Stomach (tissue), 9 donors: ENCODE results near the gene ANG. TPM values are rescaled to one million over a fixed set of nuclear protein-coding genes. Genes with fewer than 3 reads are reported as not detected.

Experiments used
- DNase-seq, 2 donors: peaks; one replicate each; pipeline versions ENCODE4 v3.0.0 to v3.0.0-alpha.2; 2013 to 2019
- H3K27ac ChIP-seq, 5 donors: fragments of 200-600 bp in 4 of 5; sonication (generic) in 4 of 5; one replicate each; pipeline ENCODE4 v1.5.1; 2013 to 2019; ENCODE audit warnings: mild to moderate bottlenecking in 1 of 5, moderate library complexity in 1 of 5
- H3K27me3 ChIP-seq, 3 donors: fragments of 200-600 bp; sonication (generic); one replicate each; pipeline ENCODE4 v1.5.1; 2017 to 2019; ENCODE audit warnings: mixed run types in 1 of 3
- H3K36me3 ChIP-seq, 4 donors: fragments of 200-600 bp; sonication (generic); 1 replicate in 3 of 4; 2 replicates in 1 of 4; pipeline ENCODE4 v1.5.1; 2016 to 2019
- H3K4me1 ChIP-seq, 4 donors: fragments of 200-600 bp; sonication (generic); one replicate each; pipeline ENCODE4 v1.5.1; 2016 to 2019
- H3K4me3 ChIP-seq, 4 donors: fragments of 200-600 bp; sonication (generic) in 3 of 4; one replicate each; pipeline ENCODE4 v1.5.1; 2016 to 2019; ENCODE audit warnings: mild to moderate bottlenecking in 1 of 4
- H3K9me3 ChIP-seq, 4 donors: fragments of 200-600 bp; sonication (generic); one replicate each; pipeline ENCODE4 v1.5.1; 2016 to 2019
- CTCF ChIP-seq, 7 experiments: fragments of 450-650 bp in 4 of 7; fragments of 200-600 bp in 3 of 7; sonication (generic) in 3 of 7; IDR thresholded peaks; one replicate each; pipeline ENCODE4 v1.5.1; 2016 to 2019; ENCODE audit warnings: antibody characterized with exemption in 7 of 7, control low read depth in 2 of 7, mild to moderate bottlenecking in 1 of 7
- EP300 ChIP-seq: sonication (generic); formaldehyde crosslinking; IDR thresholded peaks from one replicate; pipeline ENCODE4 v1.6.1; 2017; ENCODE audit warnings: antibody characterized with exemption
- POLR2A ChIP-seq, 4 donors: fragments of 450-650 bp; IDR thresholded peaks; one replicate each; pipeline ENCODE4 v1.6.1; 2016; ENCODE audit warnings: antibody characterized with exemption in 4 of 4, control low read depth in 2 of 4, mild to moderate bottlenecking in 1 of 4, moderate library complexity in 1 of 4
- POLR2AphosphoS5 ChIP-seq, 3 donors: sonication (generic); formaldehyde crosslinking; IDR thresholded peaks; one replicate each; pipeline ENCODE4 v1.6.1; 2016; ENCODE audit warnings: antibody characterized with exemption in 3 of 3
- WGBS, 5 donors: extraction: QIAGEN DNeasy Blood & Tissue Kit in 3 of 5; methylation state at CpG; one replicate each; pipeline versions ENCODE4 v1.1.5 to v1.1.7; 2013 to 2018; 5-methylcytosine and 5-hydroxymethylcytosine counted together
- intact Hi-C: fragments of 100-400 bp; cut with DNase I; formaldehyde crosslinking; loops from one replicate; pipeline ENCODE4 v1.15.1; 2023; ENCODE audit warnings: low total_unique reads
- polyA plus RNA-seq, 3 donors: library from polyadenylated mRNA; stranded (reverse); fragments of 200-250 nt; gene quantifications; one replicate each; pipeline ENCODE4 v1.2.3, GENCODE V29; 2013
- total RNA-seq, 5 donors: library from RNA; depleted of rRNA; stranded (reverse); fragments of >200 nt; gene quantifications; one replicate each; pipeline versions ENCODE4 v1.1.0 to v1.2.3, GENCODE V29; 2014 to 2016
- donor health status: healthy with polysubstance abuse.
- donor health status: Bipolar disorder and iron deficiency.
- donor health status: healthy.

Gene ANG
- total and polyA plus RNA-seq, 8 donors, result 0.58 to 46.1 (median 31.3) TPM

- Histone ChIP-seq H3K27me3 (no peaks in the 10 kb centered on the region), H3K27ac (no peak overlapping the region), H3K36me3 (peaks cover 3 to 30% (median 26%) of the 10 kb centered on the region in 4 donors), H3K4me3 (no peak overlapping the region), H3K9me3 (no peaks in the 10 kb centered on the region), H3K4me1 (peaks cover 20 to 48% (median 33%) of the 10 kb centered on the region in 4 donors)
- 79 to 86% (median 85%) methylated on average over 7 of the region's 7 CpGs for WGBS, 5 donors
- TF ChIP-seq POLR2AphosphoS5 (IDR thresholded peaks at IDR 0.05) (no peak), POLR2A (IDR thresholded peaks at IDR 0.05) (no peak), EP300 (no peak), CTCF (IDR thresholded peaks at IDR 0.05) (no peak)
- no peak for DNase-seq
- intact Hi-C loops, result loop anchor here (10.0 kb wide), 2 partner anchors 163 to 367 kb away; no protein-coding TSS in a partner anchor
Observed at GRCh38 chr14:20692116-20692751, 3.7 kb downstream of the ANG start.

GRCh38 chr14:20696764-20697163, 8.2 kb downstream of the ANG start:
- Histone ChIP-seq H3K4me1 (peaks cover 0 to 18% (median 9%) of the 10 kb centered on the region in 4 donors), H3K36me3 (peaks cover 14 to 54% (median 48%) of the 10 kb centered on the region in 4 donors), H3K4me3 (no peak overlapping the region), H3K9me3 (no peaks in the 10 kb centered on the region), H3K27ac (no peak overlapping the region), H3K27me3 (no peaks in the 10 kb centered on the region)
- WGBS, 5 donors, result 79 to 93% (median 84%) methylated on average over 5 of the region's 5 CpGs
- intact Hi-C loops, result loop anchor here (10.0 kb wide), 2 partner anchors 158 to 372 kb away; no protein-coding TSS in a partner anchor
- DNase-seq, result no peak
- TF ChIP-seq CTCF (IDR thresholded peaks at IDR 0.05) (no peak), POLR2A (IDR thresholded peaks at IDR 0.05) (no peak), EP300 (no peak), POLR2AphosphoS5 (IDR thresholded peaks at IDR 0.05) (no peak)

- no peaks in the 10 kb centered on the region for H3K9me3 ChIP-seq
- intact Hi-C loops, result loop anchor here (10.0 kb wide), 2 partner anchors 157 to 373 kb away; no protein-coding TSS in a partner anchor
- H3K4me1 ChIP-seq, result peaks cover 0 to 17% (median 8%) of the 10 kb centered on the region in 4 donors
- DNase-seq, result peak; percentile 79 to 89
- TF ChIP-seq EP300 (no peak), CTCF (IDR thresholded peaks at IDR 0.05) (peak in 5 of 7 experiments; percentile 66 to 90 (median 72)), POLR2A (IDR thresholded peaks at IDR 0.05) (no peak), POLR2AphosphoS5 (IDR thresholded peaks at IDR 0.05) (peak in 1 of 3 donors; percentile 74)
- no peaks in the 10 kb centered on the region for H3K27me3 ChIP-seq
- peaks cover 14 to 54% (median 48%) of the 10 kb centered on the region in 4 donors for H3K36me3 ChIP-seq
- WGBS, 5 donors, result 28 to 36% (median 32%) methylated on average over 6 of the region's 6 CpGs
- no peak overlapping the region for H3K4me3 ChIP-seq
- H3K27ac ChIP-seq, result peak overlapping the region in 1 of 5 donors; percentile 22
Observed at GRCh38 chr14:20697273-20698017, 8.9 kb downstream of the ANG start.

GRCh38 chr14:20698018-20698329, 9.4 kb downstream of the ANG start:
- Histone ChIP-seq H3K4me1 (peaks cover 0 to 17% (median 8%) of the 10 kb centered on the region in 4 donors), H3K27ac (peak overlapping the region in 1 of 5 donors; percentile 22), H3K36me3 (peaks cover 14 to 54% (median 48%) of the 10 kb centered on the region in 4 donors), H3K4me3 (no peak overlapping the region), H3K27me3 (no peaks in the 10 kb centered on the region), H3K9me3 (no peaks in the 10 kb centered on the region)
- no peak for TF ChIP-seq POLR2A (IDR thresholded peaks at IDR 0.05)
- no peak for TF ChIP-seq POLR2AphosphoS5 (IDR thresholded peaks at IDR 0.05)
- no peak for TF ChIP-seq CTCF (IDR thresholded peaks at IDR 0.05)
- TF ChIP-seq EP300, result no peak
- DNase-seq, result no peak
- intact Hi-C loops, result loop anchor here (10.0 kb wide), 2 partner anchors 157 to 373 kb away; no protein-coding TSS in a partner anchor
